NCI-H2107 treated with DMSO at 0.1 percent for 48 hours (cell line): Measurements from ENCODE around the gene ATP13A4.

Experiments
- DNase-seq: peaks from one replicate; lab custom pipeline; 2025; ENCODE audit not compliant: unreplicated experiment; lab: John Stamatoyannopoulos, UW

The ATP13A4 gene

GRCh38 chr3:193554811-193555210 lies at the start of gene ATP13A4:
Gene ATP13A4 (minus strand): TSS chr3:193554895. CDS start chr3:193554799, 96 bp downstream.
- DNase-seq: no peak

GRCh38 chr3:193599393-193599792 lies 44.7 kb upstream of the ATP13A4 start:
- no peak for DNase-seq

- no peak for DNase-seq
Measured at GRCh38 chr3:193598202-193598601, 43.5 kb upstream of the ATP13A4 start.

GRCh38 chr3:193595939-193596487 lies 41.3 kb upstream of the ATP13A4 start:
- no peak for DNase-seq

- DNase-seq: no peak
Measured at GRCh38 chr3:193594946-193595689, 40.4 kb upstream of the ATP13A4 start.

- DNase-seq: peak; percentile 32
Measured at GRCh38 chr3:193593668-193594030, 39.0 kb upstream of the ATP13A4 start.

GRCh38 chr3:193592841-193593667 lies 38.4 kb upstream of the ATP13A4 start, which contains the start of gene OPA1:
Gene OPA1 (plus strand): TSS chr3:193593208. CDS start chr3:193593378, 170 bp downstream.
- peak; percentile 100 for DNase-seq

- DNase-seq: no peak
Measured at GRCh38 chr3:193590088-193590856, 35.6 kb upstream of the ATP13A4 start.

- DNase-seq: no peak
Measured at GRCh38 chr3:193589616-193590015, 34.9 kb upstream of the ATP13A4 start.

GRCh38 chr3:193589129-193589528 lies 34.4 kb upstream of the ATP13A4 start:
- DNase-seq: no peak

GRCh38 chr3:193586526-193586925 lies 31.8 kb upstream of the ATP13A4 start:
- no peak for DNase-seq

GRCh38 chr3:193585530-193585929 lies 30.8 kb upstream of the ATP13A4 start:
- no peak for DNase-seq

- DNase-seq: no peak
Measured at GRCh38 chr3:193574488-193575070, 19.9 kb upstream of the ATP13A4 start.

GRCh38 chr3:193573403-193574191 lies 18.9 kb upstream of the ATP13A4 start:
- no peak for DNase-seq

GRCh38 chr3:193572426-193572908 lies 17.8 kb upstream of the ATP13A4 start:
- DNase-seq: peak; percentile 96

- DNase-seq: no peak
Measured at GRCh38 chr3:193569119-193569518, 14.4 kb upstream of the ATP13A4 start.

- peak; percentile 25 for DNase-seq
Measured at GRCh38 chr3:193564012-193564411, 9.3 kb upstream of the ATP13A4 start.

GRCh38 chr3:193563426-193563825 lies 8.7 kb upstream of the ATP13A4 start:
- DNase-seq: no peak

- no peak for DNase-seq
Measured at GRCh38 chr3:193560870-193561269, 6.2 kb upstream of the ATP13A4 start.

GRCh38 chr3:193560091-193560490 lies 5.4 kb upstream of the ATP13A4 start:
- DNase-seq: no peak
